GM10266 (cell line): Measurements from ENCODE around the gene RDX.

ENCODE experiments used
- DNase-seq: peaks from one replicate; pipeline ENCODE4 v3.0.0; 2012; ENCODE audit errors: extremely low spot score
- CTCF ChIP-seq: IDR thresholded peaks from 2 replicates; pipeline ENCODE4 v1.5.1; 2012; ENCODE audit warnings: mild to moderate bottlenecking, low read depth; ENCODE audit not compliant: control insufficient read depth, insufficient read depth; ENCODE audit errors: missing control alignments

RDX gene

GRCh38 chr11:110168033-110168803 lies 128.2 kb downstream of the RDX start:
- DNase-seq: no peak
- TF ChIP-seq CTCF: no peak

- no peak for TF ChIP-seq CTCF
- no peak for DNase-seq
Observed at GRCh38 chr11:110165039-110165925, 131.1 kb downstream of the RDX start.

- TF ChIP-seq CTCF: no peak
- DNase-seq: no peak
Observed at GRCh38 chr11:110162216-110162615, 134.2 kb downstream of the RDX start.

GRCh38 chr11:110161061-110161460 lies 135.4 kb downstream of the RDX start:
- no peak for DNase-seq
- no peak for TF ChIP-seq CTCF

GRCh38 chr11:110160437-110160836 lies 136.0 kb downstream of the RDX start:
- TF ChIP-seq CTCF: no peak

GRCh38 chr11:110160016-110160415 lies 136.4 kb downstream of the RDX start:
- no peak for TF ChIP-seq CTCF
- no peak for DNase-seq

More at GRCh38 chr11:110160437-110160836, 136.0 kb downstream of the RDX start:
- no peak for DNase-seq
